Measurements from ENCODE around the gene BCAP29. TPM values are rescaled to one million over a fixed set of nuclear protein-coding genes. Genes with fewer than 3 reads are reported as not detected.

The BCAP29 gene
- total and polyA plus RNA-seq, 2 of the 4 experiments (the other 2 are of a cell fraction), result 33.0 to 35.1 TPM

Small RNAs within 50 kb of the gene (microRNA-seq; reads per million reads assigned to microRNA genes)
- not detected for gene BANF1P5 (ENCODE audit: insufficient read depth, insufficient read length)
- gene RF01233 (ENCODE audit: insufficient read depth, insufficient read length), result not detected

Small RNAs within 50 kb of the gene (small RNA-seq; reads per million reads assigned to genes)
- 0 reads per million in 5 experiments for gene BANF1P5
- gene RF01233, result 0 reads per million in 5 experiments

Other genes with a start within 250 kb of the BCAP29 start
- not detected in 2 replicates for gene GPR22, start 110.2 kb upstream of the BCAP29 start, total RNA-seq (2012; rRNA removed)
- not detected in 2 replicates for gene GPR22, start 110.2 kb upstream of the BCAP29 start, polyA plus RNA-seq (2012; rRNA removed)
- 27.4 and 35.8 TPM in 2 replicates for gene COG5, start 16.3 kb upstream of the BCAP29 start, total RNA-seq (2012; rRNA removed)
- 15.7 and 18.5 TPM in 2 replicates for gene COG5, start 16.3 kb upstream of the BCAP29 start, polyA plus RNA-seq (2012; rRNA removed)
- 6.6 and 8.6 TPM in 2 replicates for gene DUS4L, start 16.3 kb upstream of the BCAP29 start, total RNA-seq (2012; rRNA removed)
- 3.3 and 4.2 TPM in 2 replicates for gene DUS4L, start 16.3 kb upstream of the BCAP29 start, polyA plus RNA-seq (2012; rRNA removed)
- 0.56 and 1.1 TPM in 2 replicates for gene SLC26A4, start 80.6 kb downstream of the BCAP29 start, total RNA-seq (2012; rRNA removed)
- gene SLC26A4, start 80.6 kb downstream of the BCAP29 start, polyA plus RNA-seq (2012; rRNA removed), result 0.09 and 0.20 TPM in 2 replicates
- 15.6 and 20.3 TPM in 2 replicates for gene CBLL1, start 163.9 kb downstream of the BCAP29 start, total RNA-seq (2012; rRNA removed)
- gene CBLL1, start 163.9 kb downstream of the BCAP29 start, polyA plus RNA-seq (2012; rRNA removed), result 19.0 and 19.7 TPM in 2 replicates
- not detected in 2 replicates for gene SLC26A3, start 223.0 kb downstream of the BCAP29 start, total RNA-seq (2012; rRNA removed)
- gene SLC26A3, start 223.0 kb downstream of the BCAP29 start, polyA plus RNA-seq (2012; rRNA removed), result not detected in 2 replicates